NT2/D1 (cell line): Measurements from ENCODE around the gene CLUH.

ENCODE experiments used
- SUZ12 ChIP-seq: IDR thresholded peaks from 2 replicates; pipeline ENCODE4 v1.6.1; 2011; ENCODE audit not compliant: insufficient read length, insufficient read depth; ENCODE audit errors: extremely low read depth
- YY1 ChIP-seq: IDR thresholded peaks from 2 replicates; pipeline ENCODE4 v1.6.1; 2011; ENCODE audit not compliant: insufficient read length, insufficient read depth
- ZNF274 ChIP-seq: IDR thresholded peaks from 2 replicates; pipeline ENCODE4 v1.6.1; 2011; ENCODE audit warnings: mild to moderate bottlenecking, low read depth, low read length

DNA sequence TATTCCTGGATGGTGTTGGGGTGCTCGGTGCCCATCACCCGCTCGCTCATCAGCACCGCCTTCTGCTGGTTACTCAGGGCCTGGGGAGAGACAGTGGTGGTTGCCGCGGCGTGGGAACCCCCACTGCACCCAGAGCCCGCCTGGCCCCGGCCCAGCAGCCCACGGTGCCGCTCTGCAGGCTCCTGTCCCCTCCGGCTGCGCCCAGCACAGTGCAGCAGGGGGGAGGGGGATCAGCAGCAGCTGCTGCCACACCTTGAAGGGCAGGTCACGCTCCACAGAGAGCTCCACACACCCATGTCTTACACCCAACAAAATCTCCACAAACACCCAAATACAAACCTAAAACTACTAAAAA, 18.8 kb downstream of the CLUH start:
- TF ChIP-seq SUZ12 = no peak
- TF ChIP-seq ZNF274 = no peak
- TF ChIP-seq YY1 = no peak
